Keratinocyte (primary cell): ENCODE measurements around the gene PRKN.

Experiments
- EZH2 ChIP-seq: IDR thresholded peaks from one replicate; pipeline ENCODE4 v1.6.1; 2012; ENCODE audit warnings: inconsistent platforms, mild to moderate bottlenecking, low read length, moderate library complexity
- TF ChIP-seq, protein P1 (sequence below), 3 experiments: IDR thresholded peaks in 1 of 3; conservative IDR thresholded peaks in 1 of 3; optimal IDR thresholded peaks in 1 of 3; 2 replicates in 2 of 3; 3 replicates in 1 of 3; pipeline versions ENCODE3 to v1.5.1; 2011; ENCODE audit warnings: low read length in 3 of 3, mild to moderate bottlenecking in 3 of 3, moderate library complexity in 2 of 3, control low read depth in 1 of 3, inconsistent platforms in 1 of 3; ENCODE audit not compliant: insufficient read depth in 2 of 3; ENCODE audit errors: extremely low read depth in 1 of 3

DNA sequence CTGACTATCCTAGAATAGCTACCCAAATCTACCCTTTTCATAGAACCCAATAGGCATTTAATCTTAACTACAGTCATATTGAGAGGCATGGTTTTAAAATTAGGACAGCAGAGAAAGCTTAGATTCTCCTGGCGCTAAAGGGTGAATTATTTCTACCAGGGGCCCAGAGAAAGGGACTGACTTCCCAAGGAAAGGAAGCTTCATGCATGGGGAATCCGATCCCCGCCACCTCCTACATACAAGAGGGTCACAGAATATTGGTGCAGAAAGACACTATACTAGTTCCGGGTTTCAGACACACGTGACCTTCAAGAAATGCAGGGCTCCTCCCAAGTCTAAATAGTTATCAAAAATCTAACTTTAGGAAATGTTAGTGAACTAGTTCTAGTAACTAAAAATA, 130.9 kb downstream of the PRKN start:
- TF ChIP-seq, protein P1, sequence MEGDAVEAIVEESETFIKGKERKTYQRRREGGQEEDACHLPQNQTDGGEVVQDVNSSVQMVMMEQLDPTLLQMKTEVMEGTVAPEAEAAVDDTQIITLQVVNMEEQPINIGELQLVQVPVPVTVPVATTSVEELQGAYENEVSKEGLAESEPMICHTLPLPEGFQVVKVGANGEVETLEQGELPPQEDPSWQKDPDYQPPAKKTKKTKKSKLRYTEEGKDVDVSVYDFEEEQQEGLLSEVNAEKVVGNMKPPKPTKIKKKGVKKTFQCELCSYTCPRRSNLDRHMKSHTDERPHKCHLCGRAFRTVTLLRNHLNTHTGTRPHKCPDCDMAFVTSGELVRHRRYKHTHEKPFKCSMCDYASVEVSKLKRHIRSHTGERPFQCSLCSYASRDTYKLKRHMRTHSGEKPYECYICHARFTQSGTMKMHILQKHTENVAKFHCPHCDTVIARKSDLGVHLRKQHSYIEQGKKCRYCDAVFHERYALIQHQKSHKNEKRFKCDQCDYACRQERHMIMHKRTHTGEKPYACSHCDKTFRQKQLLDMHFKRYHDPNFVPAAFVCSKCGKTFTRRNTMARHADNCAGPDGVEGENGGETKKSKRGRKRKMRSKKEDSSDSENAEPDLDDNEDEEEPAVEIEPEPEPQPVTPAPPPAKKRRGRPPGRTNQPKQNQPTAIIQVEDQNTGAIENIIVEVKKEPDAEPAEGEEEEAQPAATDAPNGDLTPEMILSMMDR (optimal IDR thresholded peaks at IDR 0.05 in 1 of 3, IDR thresholded peaks at IDR 0.05 in 1 of 3, conservative IDR thresholded peaks at IDR 0.05 in 1 of 3; ENCODE audit: extremely low read depth in 1 of 3, insufficient read depth in 2 of 3, low read length in 3 of 3), result no peak
- no peak for TF ChIP-seq EZH2
